ENCODE results near the gene SLC32A1.

SLC32A1 gene

GRCh38 chr20:38752029-38752428 is 27.7 kb downstream of the SLC32A1 start:
- DNase-seq = no peak

DNA sequence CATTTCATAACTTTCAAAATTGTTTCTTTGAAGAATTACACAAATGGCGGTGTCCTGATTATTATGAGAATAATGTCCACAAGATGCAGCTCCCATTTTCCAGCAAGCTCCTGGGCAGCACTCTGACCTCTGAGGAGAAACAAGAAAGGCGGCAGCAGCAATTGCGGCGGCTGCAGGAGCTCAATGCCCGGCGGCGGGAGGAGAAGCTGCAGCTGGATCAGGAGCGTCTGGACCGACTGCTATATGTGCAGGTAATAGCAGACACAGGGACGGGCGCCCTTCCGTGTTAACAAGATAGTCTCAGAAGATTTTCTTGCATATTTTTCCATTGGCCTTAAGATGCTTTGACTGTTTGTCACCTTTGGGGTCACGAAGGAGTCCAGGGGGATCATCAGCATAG is 30.6 kb downstream of the SLC32A1 start:
- no peak for DNase-seq

GRCh38 chr20:38755324-38755910 is 31.1 kb downstream of the SLC32A1 start:
- DNase-seq = no peak

DNA sequence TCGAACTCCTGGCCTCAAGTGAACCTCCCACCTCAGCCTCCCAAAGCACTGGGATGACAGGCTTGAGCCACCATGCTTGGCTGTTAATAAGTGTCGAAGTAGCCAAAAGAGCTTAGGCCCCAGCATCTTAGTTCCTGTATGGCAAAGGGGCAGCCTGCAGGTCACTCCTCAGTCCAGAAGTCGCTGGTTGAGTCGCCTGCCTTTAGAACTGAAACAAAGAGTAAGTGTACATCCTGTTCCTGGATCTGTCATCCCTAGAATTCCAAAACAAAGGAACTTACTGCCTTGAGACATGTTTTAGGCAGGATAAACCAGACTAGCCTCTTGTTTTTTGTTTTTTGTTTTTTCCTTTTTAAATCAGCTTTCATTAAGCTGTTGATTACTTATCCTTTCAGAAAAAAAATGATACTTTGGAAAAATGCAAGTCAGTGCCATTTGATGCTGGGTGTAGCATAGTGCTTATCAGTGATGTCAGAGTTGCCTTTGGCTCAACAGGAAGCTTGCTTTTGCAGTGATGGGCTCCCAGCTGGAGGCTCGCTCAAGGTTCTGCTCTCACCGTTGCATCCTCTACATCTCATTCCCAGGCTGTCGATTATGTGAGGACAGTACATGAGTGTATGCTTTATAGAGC is 33.0 kb downstream of the SLC32A1 start:
- no peak for DNase-seq

- no peak for DNase-seq
Measured at GRCh38 chr20:38759106-38759505, 34.8 kb downstream of the SLC32A1 start.

DNA sequence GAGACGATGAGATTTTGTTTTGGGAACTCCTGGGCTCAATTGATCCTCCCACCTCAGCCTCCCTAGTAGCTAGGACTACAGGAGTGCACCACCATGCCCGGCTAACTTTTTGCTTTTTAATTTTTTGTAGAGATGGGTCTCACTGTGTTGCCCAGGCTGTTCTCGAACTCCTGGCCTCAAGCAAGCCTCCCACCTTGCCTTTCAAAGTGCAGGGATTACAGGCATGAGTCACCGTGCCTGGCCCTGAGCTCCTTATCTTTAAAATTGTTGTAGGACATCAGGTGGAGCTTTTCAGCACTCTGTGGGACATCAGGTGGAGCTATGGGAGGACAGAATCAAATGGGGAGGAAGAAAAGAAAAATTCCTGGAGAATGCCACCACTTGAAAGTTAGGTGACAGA is 36.7 kb downstream of the SLC32A1 start:
- DNase-seq = no peak

GRCh38 chr20:38762174-38762573 is 37.9 kb downstream of the SLC32A1 start:
- no peak for DNase-seq

- DNase-seq = peak in 1 of 4 experiments; percentile 16
Measured at GRCh38 chr20:38763616-38764015, 39.3 kb downstream of the SLC32A1 start.

GRCh38 chr20:38764567-38765318 is 40.5 kb downstream of the SLC32A1 start:
- DNase-seq = peak; percentile 68 to 84 (median 80)

- no peak for DNase-seq
Measured at GRCh38 chr20:38766071-38766470, 41.8 kb downstream of the SLC32A1 start.

DNA sequence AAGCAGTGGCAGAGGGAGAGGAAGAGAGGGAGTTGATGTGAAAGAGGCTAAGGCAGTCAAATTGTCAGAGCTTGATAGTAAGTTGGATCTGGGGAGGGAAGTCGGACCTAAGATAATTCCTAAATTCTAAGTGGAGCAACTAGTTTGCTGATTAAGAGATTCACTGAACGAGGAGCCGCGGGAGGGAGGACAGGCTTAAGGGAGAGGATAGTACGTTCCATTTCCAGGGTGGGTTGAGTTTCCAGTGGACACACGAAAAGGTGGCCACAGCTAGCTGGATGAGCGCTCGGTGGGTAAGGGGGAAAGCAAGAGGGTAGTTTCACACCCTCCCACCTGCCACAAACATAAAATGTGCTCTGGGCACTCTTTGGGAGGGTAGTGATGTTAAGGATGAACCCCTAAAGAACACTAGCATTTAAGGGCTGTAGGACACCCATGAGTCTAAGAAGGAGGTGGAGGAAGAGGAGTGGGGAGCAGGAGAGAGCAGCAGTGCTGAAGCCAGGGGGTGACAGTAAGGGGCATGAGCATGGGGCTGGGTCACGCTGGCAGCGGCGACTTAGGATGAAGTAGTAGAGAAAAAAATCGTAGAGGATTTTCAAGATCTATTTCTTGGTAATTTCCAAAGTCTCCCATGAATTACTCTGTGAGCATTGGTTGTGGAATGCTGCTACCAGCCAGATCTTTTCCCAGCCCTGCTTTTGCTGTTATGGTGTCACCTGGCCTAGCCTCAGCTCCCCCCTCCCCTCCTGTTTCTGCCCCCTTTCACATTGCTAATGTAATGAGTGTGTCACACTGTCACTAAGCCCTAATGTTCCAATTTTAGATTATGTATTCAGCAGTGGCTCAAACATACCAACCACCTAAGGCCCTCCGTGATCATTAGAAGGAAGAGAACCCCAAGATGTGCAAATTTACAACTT is 45.4 kb downstream of the SLC32A1 start:
- DNase-seq = no peak

DNA sequence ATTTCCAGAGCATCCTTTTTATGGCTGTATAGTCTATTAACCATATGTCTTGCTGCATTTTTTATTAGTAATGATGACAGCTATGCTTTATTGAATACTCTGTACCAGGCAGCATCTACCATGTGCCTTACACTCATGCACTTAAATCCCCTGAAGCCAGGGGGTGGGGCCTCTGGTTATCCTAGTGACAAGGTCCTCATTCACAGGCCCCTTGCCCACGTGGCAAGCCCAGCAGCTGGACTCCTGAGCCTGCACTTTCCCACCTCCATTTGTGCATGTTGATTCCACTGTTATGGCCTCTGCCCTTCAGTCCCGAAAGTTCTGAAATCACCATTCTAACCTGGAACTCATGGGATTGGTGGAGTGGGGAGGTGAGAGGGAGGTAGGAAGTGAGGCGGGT is 46.3 kb downstream of the SLC32A1 start:
- DNase-seq = no peak

GRCh38 chr20:38770970-38771369 is 46.7 kb downstream of the SLC32A1 start:
- DNase-seq = no peak

- no peak for DNase-seq
Measured at GRCh38 chr20:38771621-38772020, 47.3 kb downstream of the SLC32A1 start.

DNA sequence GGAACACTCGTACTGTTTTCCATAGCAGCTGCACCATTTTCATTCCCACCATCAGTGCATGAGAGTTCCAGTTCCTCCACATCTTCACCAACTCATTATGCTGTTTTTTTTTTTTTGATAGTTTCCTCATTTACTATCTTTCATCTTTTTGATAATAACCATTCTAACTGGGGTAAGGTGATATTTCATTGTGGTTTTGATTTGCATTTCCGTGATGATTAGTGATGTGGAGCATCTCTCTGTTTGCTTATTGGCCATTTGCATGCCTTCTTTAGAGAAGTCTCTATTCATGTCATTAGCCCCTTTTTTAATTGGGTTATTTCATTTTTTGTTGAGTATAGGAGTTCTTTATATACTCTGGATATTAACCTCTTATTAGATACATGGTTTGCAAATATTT is 49.9 kb downstream of the SLC32A1 start:
- no peak for DNase-seq

GRCh38 chr20:38776363-38776762 is 52.1 kb downstream of the SLC32A1 start:
- DNase-seq = no peak

Data from suppressor macrophage (primary cell).